HepG2 (cell line): ENCODE results near the gene MMD2. TPM values are rescaled to one million over a fixed set of nuclear protein-coding genes. Genes with fewer than 3 reads are reported as not detected.

Source experiments
- AFF4 ChIP-seq: sonication (generic); formaldehyde crosslinking; IDR thresholded peaks from 2 replicates; pipeline ENCODE4 v1.4.0; 2020; ENCODE audit warnings: missing genetic modification reagents
- ATF1 ChIP-seq: IDR thresholded peaks from 2 replicates; pipeline ENCODE4 v1.6.1; 2016; ENCODE audit warnings: mild to moderate bottlenecking, control low read depth
- ATM ChIP-seq: fragments of 450-650 bp; IDR thresholded peaks from 2 replicates; pipeline ENCODE4 v1.7.1; 2017; ENCODE audit warnings: mild to moderate bottlenecking, borderline replicate concordance
- GRHL1 ChIP-seq: sonication (generic); formaldehyde crosslinking; conservative IDR thresholded peaks from 2 replicates; pipeline ENCODE4 v1.8.0; 2022; ENCODE audit warnings: missing genetic modification reagents
- MEIS1 ChIP-seq: sonication (generic); formaldehyde crosslinking; IDR thresholded peaks from 2 replicates; pipeline ENCODE4 v1.9.0; 2021; ENCODE audit warnings: mild to moderate bottlenecking, missing genetic modification reagents, moderate library complexity, borderline replicate concordance
- PHF21A ChIP-seq: sonication (generic); formaldehyde crosslinking; IDR thresholded peaks from 2 replicates; pipeline ENCODE4 v1.5.0; 2020; ENCODE audit warnings: mild to moderate bottlenecking, missing genetic modification reagents
- POGZ ChIP-seq: sonication (generic); formaldehyde crosslinking; IDR thresholded peaks from 2 replicates; pipeline ENCODE4 v1.4.0; 2020; ENCODE audit warnings: mild to moderate bottlenecking, missing genetic modification reagents
- RCOR2 ChIP-seq: IDR thresholded peaks from 2 replicates; pipeline ENCODE4 v1.6.1; 2016; ENCODE audit warnings: missing biosample characterization, missing genetic modification reagents
- SMARCE1 ChIP-seq: fragments of 450-650 bp; IDR thresholded peaks from 2 replicates; pipeline ENCODE4 v1.6.1; 2017; ENCODE audit warnings: borderline replicate concordance
- TOE1 ChIP-seq: sonication (generic); formaldehyde crosslinking; IDR thresholded peaks from 2 replicates; pipeline ENCODE4 v1.4.0; 2020; ENCODE audit warnings: mild to moderate bottlenecking, missing genetic modification reagents
- ZBTB21 ChIP-seq: sonication (generic); formaldehyde crosslinking; IDR thresholded peaks from 2 replicates; pipeline ENCODE4 v1.4.0; 2020; ENCODE audit warnings: missing genetic modification reagents
- ZMAT5 ChIP-seq: sonication (generic); formaldehyde crosslinking; IDR thresholded peaks from 2 replicates; pipeline ENCODE4 v1.5.0; 2020; ENCODE audit warnings: mild to moderate bottlenecking, low read depth, missing genetic modification reagents, borderline replicate concordance
- ZNF20 ChIP-seq: sonication (generic); formaldehyde crosslinking; IDR thresholded peaks from 2 replicates; pipeline ENCODE4 v1.4.0; 2020; ENCODE audit warnings: mild to moderate bottlenecking, moderate library complexity, missing genetic modification reagents
- ZNF235 ChIP-seq: sonication (generic); formaldehyde crosslinking; IDR thresholded peaks from 2 replicates; pipeline ENCODE4 v1.8.1; 2023; ENCODE audit warnings: mild to moderate bottlenecking, missing genetic modification reagents, borderline replicate concordance
- ZNF484 ChIP-seq: sonication (generic); formaldehyde crosslinking; IDR thresholded peaks from 2 replicates; pipeline ENCODE4 v1.5.1; 2020; ENCODE audit warnings: mild to moderate bottlenecking, low read depth, missing genetic modification reagents, borderline replicate concordance
- ZNF558 ChIP-seq: sonication (generic); formaldehyde crosslinking; IDR thresholded peaks from 2 replicates; pipeline ENCODE4 v1.9.0; 2022; ENCODE audit warnings: mild to moderate bottlenecking, missing genetic modification reagents, borderline replicate concordance
- ZNF691 ChIP-seq: sonication (generic); formaldehyde crosslinking; IDR thresholded peaks from 2 replicates; pipeline ENCODE4 v1.4.0; 2020; ENCODE audit warnings: missing genetic modification reagents, low read depth, mild to moderate bottlenecking, borderline replicate concordance
- ZNF891 ChIP-seq: sonication (generic); formaldehyde crosslinking; IDR thresholded peaks from 2 replicates; pipeline ENCODE4 v1.5.0; 2020; ENCODE audit warnings: mild to moderate bottlenecking, missing genetic modification reagents
- polyA plus RNA-seq, 8 experiments: library from polyadenylated mRNA; depleted of rRNA in 3 of 8; stranded (reverse) in 7 of 8; unstranded in 1 of 8; fragments of >200 nt; fragmentation: Illumina TruSeq in 4 of 8; extraction: Trizol in 4 of 8; gene quantifications; 2 replicates each; pipeline versions ENCODE4 v1.2.1 to v1.2.3, GENCODE V29; 2011 to 2016; ENCODE audit warnings: low read depth in 4 of 8, missing spikeins in 1 of 8, mixed read lengths in 1 of 8; ENCODE audit not compliant: insufficient read depth in 1 of 8
- total RNA-seq, 5 experiments: library from RNA; depleted of rRNA; stranded (reverse); fragments of >200 nt; fragmentation: Illumina TruSeq; extraction: Trizol; gene quantifications; 2 replicates each; pipeline ENCODE4 v1.2.3, GENCODE V29; 2016; ENCODE audit warnings: low read depth in 1 of 5
- TF ChIP-seq, protein P1 (sequence below): sonication (generic); formaldehyde crosslinking; IDR thresholded peaks from 2 replicates; pipeline ENCODE4 v1.4.0; 2020; ENCODE audit warnings: missing genetic modification reagents, mild to moderate bottlenecking, borderline replicate concordance

MMD2 gene
- total and polyA plus RNA-seq, 2 of the 13 experiments (the other 11 are each of a cell fraction or from before 2014, with no cell fraction given), result not detected

DNA sequence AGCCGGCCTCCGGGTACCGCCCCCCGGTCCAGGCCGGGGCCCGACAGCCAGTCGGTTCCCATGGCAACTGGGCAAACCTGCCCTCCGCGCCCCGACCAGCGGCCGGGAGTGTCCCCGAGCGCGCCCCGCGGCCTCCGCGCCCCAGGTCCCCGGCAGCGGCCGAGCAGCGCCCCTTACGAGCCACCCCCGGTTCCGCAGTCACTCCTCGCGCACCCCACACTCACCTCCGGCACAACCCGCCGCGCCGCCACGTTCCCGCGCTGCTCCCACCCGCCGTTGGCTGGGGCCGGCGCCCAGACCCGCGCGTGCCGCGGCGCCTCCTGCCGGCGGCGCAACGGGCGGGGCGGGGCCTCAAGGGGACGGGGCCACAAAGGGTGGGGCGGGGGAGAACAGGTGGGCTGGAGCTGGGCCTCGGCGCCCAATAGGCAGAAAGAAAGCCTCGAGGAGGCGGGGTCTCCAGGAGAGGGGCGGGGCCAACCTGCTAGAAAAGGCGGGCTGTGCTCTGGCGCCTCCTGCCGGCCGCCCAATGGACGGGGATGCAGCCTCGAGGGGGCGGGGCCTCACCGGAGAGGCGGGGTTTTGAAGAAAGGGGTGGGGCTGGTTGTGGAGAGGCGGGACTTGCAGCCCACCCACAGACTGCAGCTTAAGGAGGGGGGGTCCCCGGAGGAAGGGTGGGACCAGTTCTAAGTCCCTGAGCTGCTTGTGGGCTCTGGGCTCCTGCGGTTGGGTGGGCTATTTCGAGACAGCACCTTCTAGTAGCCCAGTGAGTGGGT lies 75.4 kb downstream of the MMD2 start, which contains the start of gene RADIL (continued):
- TF ChIP-seq MEIS1 (CRISPR knock-in tag) (no peak; the same call in 1 of the 2 replicates), TOE1 (no peak), ZBTB21 (CRISPR knock-in tag) (no peak), RCOR2 (CRISPR knock-in tag) (no peak), ZMAT5 (CRISPR knock-in tag) (no peak), PHF21A (CRISPR knock-in tag) (no peak), AFF4 (CRISPR knock-in tag) (no peak), ZNF691 (no peak; the same call in 1 of the 2 replicates), ZNF20 (CRISPR knock-in tag) (no peak), ZNF235 (CRISPR knock-in tag) (no peak), ZNF558 (CRISPR knock-in tag) (no peak), ATF1 (no peak), ATM (no peak), SMARCE1 (no peak), POGZ (CRISPR knock-in tag) (peak; percentile 53; the same call in 1 of the 2 replicates), ZNF484 (CRISPR knock-in tag) (no peak), ZNF891 (CRISPR knock-in tag) (no peak), GRHL1 (CRISPR knock-in tag) (no peak)
- TF ChIP-seq, protein P1, sequence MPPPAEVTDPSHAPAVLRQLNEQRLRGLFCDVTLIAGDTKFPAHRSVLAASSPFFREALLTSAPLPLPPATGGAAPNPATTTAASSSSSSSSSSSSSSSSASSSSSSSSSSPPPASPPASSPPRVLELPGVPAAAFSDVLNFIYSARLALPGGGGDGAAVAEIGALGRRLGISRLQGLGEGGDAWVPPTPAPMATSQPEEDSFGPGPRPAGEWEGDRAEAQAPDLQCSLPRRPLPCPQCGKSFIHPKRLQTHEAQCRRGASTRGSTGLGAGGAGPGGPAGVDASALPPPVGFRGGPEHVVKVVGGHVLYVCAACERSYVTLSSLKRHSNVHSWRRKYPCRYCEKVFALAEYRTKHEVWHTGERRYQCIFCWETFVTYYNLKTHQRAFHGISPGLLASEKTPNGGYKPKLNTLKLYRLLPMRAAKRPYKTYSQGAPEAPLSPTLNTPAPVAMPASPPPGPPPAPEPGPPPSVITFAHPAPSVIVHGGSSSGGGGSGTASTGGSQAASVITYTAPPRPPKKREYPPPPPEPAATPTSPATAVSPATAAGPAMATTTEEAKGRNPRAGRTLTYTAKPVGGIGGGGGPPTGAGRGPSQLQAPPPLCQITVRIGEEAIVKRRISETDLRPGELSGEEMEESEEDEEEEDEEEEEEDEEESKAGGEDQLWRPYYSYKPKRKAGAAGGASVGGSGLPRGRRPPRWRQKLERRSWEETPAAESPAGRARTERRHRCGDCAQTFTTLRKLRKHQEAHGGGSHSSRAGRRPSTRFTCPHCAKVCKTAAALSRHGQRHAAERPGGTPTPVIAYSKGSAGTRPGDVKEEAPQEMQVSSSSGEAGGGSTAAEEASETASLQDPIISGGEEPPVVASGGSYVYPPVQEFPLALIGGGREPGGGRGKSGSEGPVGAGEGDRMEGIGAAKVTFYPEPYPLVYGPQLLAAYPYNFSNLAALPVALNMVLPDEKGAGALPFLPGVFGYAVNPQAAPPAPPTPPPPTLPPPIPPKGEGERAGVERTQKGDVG (CRISPR knock-in tag), result no peak
